Endothelial cell (in vitro differentiated cells): ENCODE data around the gene SLC6A19. TPM values are rescaled to one million over a fixed set of nuclear protein-coding genes. Genes with fewer than 3 reads are reported as not detected.

ENCODE experiments used
- DNase-seq: peaks from one replicate; pipeline ENCODE4 v3.0.0; 2021; ENCODE audit warnings: low spot score
- H3K27ac Mint-ChIP-seq: one replicate; pipeline ENCODE4 v1.8.0; 2021; ENCODE audit warnings: mixed read lengths, inconsistent platforms; ENCODE audit not compliant: unreplicated experiment
- H3K27me3 Mint-ChIP-seq: one replicate; pipeline ENCODE4 v1.8.0; 2021; ENCODE audit warnings: mild to moderate bottlenecking, moderate library complexity, mixed read lengths, inconsistent platforms; ENCODE audit not compliant: unreplicated experiment
- H3K36me3 Mint-ChIP-seq: one replicate; pipeline ENCODE4 v1.8.0; 2021; ENCODE audit warnings: mild to moderate bottlenecking, low read depth, mixed read lengths, inconsistent platforms; ENCODE audit not compliant: unreplicated experiment
- H3K4me1 Mint-ChIP-seq: one replicate; pipeline ENCODE4 v1.8.0; 2021; ENCODE audit warnings: mild to moderate bottlenecking, mixed read lengths, inconsistent platforms; ENCODE audit not compliant: unreplicated experiment
- H3K4me3 Mint-ChIP-seq: one replicate; pipeline ENCODE4 v1.8.0; 2021; ENCODE audit warnings: mild to moderate bottlenecking, mixed read lengths, inconsistent platforms; ENCODE audit not compliant: unreplicated experiment
- H3K9me3 Mint-ChIP-seq: one replicate; pipeline ENCODE4 v1.8.0; 2021; ENCODE audit warnings: mixed read lengths, inconsistent platforms; ENCODE audit not compliant: unreplicated experiment
- CTCF ChIP-seq: fragments of 200-600 bp; sonication (generic); IDR thresholded peaks from one replicate; pipeline ENCODE4 v1.5.0; 2021; ENCODE audit warnings: antibody characterized with exemption; ENCODE audit not compliant: unreplicated experiment
- total RNA-seq: library from RNA; stranded (reverse); fragmentation: NEBNext Ultra II Directional; extraction: Animal tissue kit (Norgen Biotek cat#: 25700); gene quantifications from one replicate; pipeline ENCODE4 v1.2.1, GENCODE V29; 2021; ENCODE audit not compliant: unreplicated experiment

SLC6A19 gene
- total RNA-seq, 1 donor from 2014 or later = not detected

- Mint-ChIP-seq H3K36me3 (no peaks in the 10 kb centered on the region), H3K4me1 (peaks cover under 1% of the 10 kb centered on the region), H3K9me3 (no peaks in the 10 kb centered on the region), H3K27me3 (peaks cover 10% of the 10 kb centered on the region), H3K4me3 (no peak overlapping the region), H3K27ac (no peak overlapping the region)
- TF ChIP-seq CTCF = no peak
- no peak for DNase-seq
Measured at GRCh38 chr5:1173485-1174070, 27.8 kb upstream of the SLC6A19 start.

GRCh38 chr5:1174122-1174936 lies 27.1 kb upstream of the SLC6A19 start:
- peak; percentile 64 for TF ChIP-seq CTCF
- Mint-ChIP-seq H3K4me1 (no peaks in the 10 kb centered on the region), H3K27ac (no peak overlapping the region), H3K27me3 (peaks cover 7% of the 10 kb centered on the region), H3K36me3 (no peaks in the 10 kb centered on the region), H3K9me3 (no peaks in the 10 kb centered on the region), H3K4me3 (no peak overlapping the region)
- DNase-seq = peak; percentile 74

- H3K4me3 Mint-ChIP-seq = no peak overlapping the region
- no peak for TF ChIP-seq CTCF
Measured at GRCh38 chr5:1175015-1175414, 26.4 kb upstream of the SLC6A19 start.

GRCh38 chr5:1175801-1176472 lies 25.5 kb upstream of the SLC6A19 start:
- H3K4me1 Mint-ChIP-seq = no peaks in the 10 kb centered on the region
- no peaks in the 10 kb centered on the region for H3K36me3 Mint-ChIP-seq
- TF ChIP-seq CTCF = no peak
- DNase-seq = no peak
- H3K27ac Mint-ChIP-seq = no peak overlapping the region
- H3K9me3 Mint-ChIP-seq = no peaks in the 10 kb centered on the region
- peaks cover 6% of the 10 kb centered on the region for H3K27me3 Mint-ChIP-seq
- H3K4me3 Mint-ChIP-seq = no peak overlapping the region

More at GRCh38 chr5:1175015-1175414, 26.4 kb upstream of the SLC6A19 start:
- H3K27me3 Mint-ChIP-seq = peaks cover 6% of the 10 kb centered on the region
- DNase-seq = no peak
- H3K9me3 Mint-ChIP-seq = no peaks in the 10 kb centered on the region
- no peak overlapping the region for H3K27ac Mint-ChIP-seq
- no peaks in the 10 kb centered on the region for H3K4me1 Mint-ChIP-seq
- H3K36me3 Mint-ChIP-seq = no peaks in the 10 kb centered on the region
